Measurements from ENCODE around the gene FAM161A. TPM values are rescaled to one million over a fixed set of nuclear protein-coding genes. Genes with fewer than 3 reads are reported as not detected.
A peak's percentile ranks its signal among the peaks of the same experiment; 100 is the strongest.

The FAM161A gene
- total and polyA plus RNA-seq, 2 donors (not counting 1 experiment from before 2014, with no cell fraction given), result 0.76 to 6.8 TPM

- H3K4me2 ChIP-seq (replicated peaks; ENCODE audit: low read depth, low read length, poor library complexity, severe bottlenecking), result no peak overlapping the region
- no peaks in the 10 kb centered on the region for H3K36me3 ChIP-seq (replicated peaks in 1 of 2; ENCODE audit: control extremely low read depth in 1 of 2, control insufficient read depth in 1 of 2, extremely low read depth in 1 of 2, insufficient read depth in 2 of 2, low read length in 1 of 2)
- H3K4me3 ChIP-seq (ENCODE audit: control extremely low read depth in 1 of 5, extremely low read depth in 1 of 5, insufficient read depth in 1 of 5, low read depth in 2 of 5, low read length in 4 of 5), result no peak overlapping the region
- no peak for ATAC-seq (ENCODE audit: low read depth)
- Mint-ChIP-seq H3K9me3 (ENCODE audit: insufficient read depth) (no peaks in the 10 kb centered on the region), H3K4me1 (peaks cover 4% of the 10 kb centered on the region), H3K27me3 (peaks cover 13% of the 10 kb centered on the region), H3K4me3 (no peak overlapping the region), H3K27ac (no peak overlapping the region)
- peaks cover 0 to 4% of the 10 kb centered on the region in 2 donors for H3K4me1 ChIP-seq (ENCODE audit: control insufficient read depth in 2 of 2, insufficient read depth in 2 of 2, low read length in 2 of 2)
- DNase-seq, result no peak
- CTCF ChIA-PET, result no interaction called here
- WGBS (ENCODE audit: insufficient coverage), result 100% methylated on average over 1 of the region's 2 CpGs
- no peaks in the 10 kb centered on the region for H3K27me3 ChIP-seq (replicated peaks in 1 of 4; ENCODE audit: control extremely low read depth in 1 of 4, control insufficient read depth in 3 of 4, insufficient read depth in 4 of 4, low read length in 3 of 4)
- intact Hi-C loops (cut with micrococcal nuclease), result no loop called here
- POLR2A ChIA-PET, result no interaction called here
- no peak overlapping the region for H3K27ac ChIP-seq (ENCODE audit: low read length in 2 of 2)
- H2AFZ ChIP-seq (ENCODE audit: insufficient read depth, low read depth, low read length, poor library complexity, severe bottlenecking), result no peak overlapping the region
- TF ChIP-seq CTCF (IDR thresholded peaks at IDR 0.05), result no peak
- TF ChIP-seq EZH2 (IDR thresholded peaks at IDR 0.05; ENCODE audit: borderline replicate concordance, insufficient read depth, low read depth, low read length, poor library complexity, severe bottlenecking), result no peak
- no peaks in the 10 kb centered on the region for H4K20me1 ChIP-seq (ENCODE audit: control insufficient read depth, insufficient read depth, low read length, poor library complexity, severe bottlenecking)
- no peak overlapping the region for H3K9ac ChIP-seq (ENCODE audit: low read length)
- no peaks in the 10 kb centered on the region for H3K79me2 ChIP-seq (ENCODE audit: control insufficient read depth, insufficient read depth, low read length)
- H3K9me3 ChIP-seq (ENCODE audit: control extremely low read depth in 1 of 3, control insufficient read depth in 2 of 3, insufficient read depth in 1 of 3, low read length in 2 of 3), result peaks cover 0 to 4% (median 0%) of the 10 kb centered on the region in 3 donors
Measured at GRCh38 chr2:61795408-61795807, 58.5 kb downstream of the FAM161A start.

- Mint-ChIP-seq H3K27ac (peak overlapping the region; percentile 37), H3K9me3 (ENCODE audit: insufficient read depth) (no peaks in the 10 kb centered on the region), H3K4me3 (peak overlapping the region; percentile 79), H3K27me3 (peaks cover 4% of the 10 kb centered on the region), H3K4me1 (peaks cover 4% of the 10 kb centered on the region)
- peak overlapping the region; percentile 9 for H3K9ac ChIP-seq (ENCODE audit: low read length)
- H4K20me1 ChIP-seq (ENCODE audit: control insufficient read depth, insufficient read depth, low read length, poor library complexity, severe bottlenecking), result no peaks in the 10 kb centered on the region
- H2AFZ ChIP-seq (ENCODE audit: insufficient read depth, low read depth, low read length, poor library complexity, severe bottlenecking), result peak overlapping the region; percentile 69
- peaks cover 0 to 4% (median 0%) of the 10 kb centered on the region in 3 donors for H3K9me3 ChIP-seq (ENCODE audit: control extremely low read depth in 1 of 3, control insufficient read depth in 2 of 3, insufficient read depth in 1 of 3, low read length in 2 of 3)
- POLR2A ChIA-PET, result interaction anchor here (0.7 kb wide), 1 partner anchor 1985 kb away, joined by 3 read pairs; no protein-coding TSS in a partner anchor
- H3K79me2 ChIP-seq (ENCODE audit: control insufficient read depth, insufficient read depth, low read length), result no peaks in the 10 kb centered on the region
- H3K27me3 ChIP-seq (replicated peaks in 1 of 4; ENCODE audit: control extremely low read depth in 1 of 4, control insufficient read depth in 3 of 4, insufficient read depth in 4 of 4, low read length in 3 of 4), result no peaks in the 10 kb centered on the region
- peak overlapping the region in 3 of 5 experiments; percentile 11 to 38 (median 28) for H3K4me3 ChIP-seq (ENCODE audit: control extremely low read depth in 1 of 5, extremely low read depth in 1 of 5, insufficient read depth in 1 of 5, low read depth in 2 of 5, low read length in 4 of 5)
- WGBS (ENCODE audit: insufficient coverage), result 21% methylated on average over 17 of the region's 20 CpGs
- TF ChIP-seq EZH2 (IDR thresholded peaks at IDR 0.05; ENCODE audit: borderline replicate concordance, insufficient read depth, low read depth, low read length, poor library complexity, severe bottlenecking), result no peak
- peak; percentile 81 for TF ChIP-seq CTCF (IDR thresholded peaks at IDR 0.05)
- H3K27ac ChIP-seq (ENCODE audit: low read length in 2 of 2), result no peak overlapping the region
- H3K4me2 ChIP-seq (replicated peaks; ENCODE audit: low read depth, low read length, poor library complexity, severe bottlenecking), result peak overlapping the region; percentile 62
- DNase-seq (peak; percentile 81), ATAC-seq (ENCODE audit: low read depth) (peak; percentile 96)
- H3K36me3 ChIP-seq (replicated peaks in 1 of 2; ENCODE audit: control extremely low read depth in 1 of 2, control insufficient read depth in 1 of 2, extremely low read depth in 1 of 2, insufficient read depth in 2 of 2, low read length in 1 of 2), result no peaks in the 10 kb centered on the region
- intact Hi-C loops (cut with micrococcal nuclease), result loop anchor here (1.0 kb wide), 3 partner anchors 17 to 99 kb away; no protein-coding TSS in a partner anchor
- peaks cover 0 to 4% of the 10 kb centered on the region in 2 donors for H3K4me1 ChIP-seq (ENCODE audit: control insufficient read depth in 2 of 2, insufficient read depth in 2 of 2, low read length in 2 of 2)
- CTCF ChIA-PET, result interaction anchor here (0.7 to 1.7 kb wide), 11 partner anchors 11 to 306 kb away, joined by 3 to 6 read pairs (median 4); partner anchors contain the start of gene XPO1
Measured at GRCh38 chr2:61793389-61793836, 60.4 kb downstream of the FAM161A start.

Data from B cell (primary cell).